ENCODE results near the gene ETFDH.

Gene ETFDH

GRCh38 chr4:158722917-158723793 is 51.1 kb downstream of the ETFDH start, which contains the start of gene PPID:
Gene PPID, minus strand, starts transcription at chr4:158723396. Its CDS starts 108 bp downstream, at chr4:158723288.
- no peaks in the 10 kb centered on the region for H3K9me3 ChIP-seq (replicated peaks; ENCODE audit: insufficient read depth, low read length)
- peak within 1 kb of the TSS; percentile 78 for H3K27ac ChIP-seq (ENCODE audit: low read length)
- no peaks in the 10 kb centered on the region for H4K20me1 ChIP-seq (ENCODE audit: insufficient read depth, low read length)
- TF ChIP-seq EZH2phosphoT487 (IDR thresholded peaks at IDR 0.05; ENCODE audit: low read length) (no peak), EZH2 (optimal IDR thresholded peaks at IDR 0.05; ENCODE audit: low read depth, low read length) (no peak)
- TF ChIP-seq, protein P1, sequence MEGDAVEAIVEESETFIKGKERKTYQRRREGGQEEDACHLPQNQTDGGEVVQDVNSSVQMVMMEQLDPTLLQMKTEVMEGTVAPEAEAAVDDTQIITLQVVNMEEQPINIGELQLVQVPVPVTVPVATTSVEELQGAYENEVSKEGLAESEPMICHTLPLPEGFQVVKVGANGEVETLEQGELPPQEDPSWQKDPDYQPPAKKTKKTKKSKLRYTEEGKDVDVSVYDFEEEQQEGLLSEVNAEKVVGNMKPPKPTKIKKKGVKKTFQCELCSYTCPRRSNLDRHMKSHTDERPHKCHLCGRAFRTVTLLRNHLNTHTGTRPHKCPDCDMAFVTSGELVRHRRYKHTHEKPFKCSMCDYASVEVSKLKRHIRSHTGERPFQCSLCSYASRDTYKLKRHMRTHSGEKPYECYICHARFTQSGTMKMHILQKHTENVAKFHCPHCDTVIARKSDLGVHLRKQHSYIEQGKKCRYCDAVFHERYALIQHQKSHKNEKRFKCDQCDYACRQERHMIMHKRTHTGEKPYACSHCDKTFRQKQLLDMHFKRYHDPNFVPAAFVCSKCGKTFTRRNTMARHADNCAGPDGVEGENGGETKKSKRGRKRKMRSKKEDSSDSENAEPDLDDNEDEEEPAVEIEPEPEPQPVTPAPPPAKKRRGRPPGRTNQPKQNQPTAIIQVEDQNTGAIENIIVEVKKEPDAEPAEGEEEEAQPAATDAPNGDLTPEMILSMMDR (IDR thresholded peaks at IDR 0.05; ENCODE audit: low read length) = no peak
- peaks cover 10% of the 10 kb centered on the region; the same call in 1 of the 2 replicates for H3K36me3 ChIP-seq (replicated peaks; ENCODE audit: insufficient read depth, low read length)
- H3K79me2 ChIP-seq (ENCODE audit: low read length) = peaks cover 32% of the 10 kb centered on the region
- H3K4me3 ChIP-seq (ENCODE audit: low read length) = peak within 1 kb of the TSS; percentile 92
- peak within 1 kb of the TSS; percentile 92 for H2AFZ ChIP-seq (ENCODE audit: low read length)
- peak within 1 kb of the TSS; percentile 98 for H3K4me2 ChIP-seq (ENCODE audit: low read depth, low read length)
- DNase-seq = peak; percentile 88
- no peaks in the 10 kb centered on the region for H3K9me2 ChIP-seq (replicated peaks; ENCODE audit: insufficient read depth, low read length)
- H3F3A ChIP-seq (ENCODE audit: insufficient read depth, low read length) = peaks cover 7% of the 10 kb centered on the region
- peak within 1 kb of the TSS; percentile 88 for H3K9ac ChIP-seq (ENCODE audit: low read length)
- H3K27me3 ChIP-seq (replicated peaks; ENCODE audit: insufficient read depth, low read length) = no peaks in the 10 kb centered on the region
- H3K4me1 ChIP-seq (ENCODE audit: low read length) = peaks cover 7% of the 10 kb centered on the region

- no peaks in the 10 kb centered on the region for H3K27me3 ChIP-seq (replicated peaks; ENCODE audit: insufficient read depth, low read length)
- peaks cover 27% of the 10 kb centered on the region for H3K79me2 ChIP-seq (ENCODE audit: low read length)
- H3K4me3 ChIP-seq (ENCODE audit: low read length) = no peak overlapping the region
- no peak overlapping the region for H2AFZ ChIP-seq (ENCODE audit: low read length)
- H3K9me3 ChIP-seq (replicated peaks; ENCODE audit: insufficient read depth, low read length) = no peaks in the 10 kb centered on the region
- H4K20me1 ChIP-seq (ENCODE audit: insufficient read depth, low read length) = no peaks in the 10 kb centered on the region
- DNase-seq = no peak
- no peak for TF ChIP-seq EZH2 (optimal IDR thresholded peaks at IDR 0.05; ENCODE audit: low read depth, low read length)
- TF ChIP-seq EZH2phosphoT487 (IDR thresholded peaks at IDR 0.05; ENCODE audit: low read length) = no peak
- TF ChIP-seq, protein P1 (IDR thresholded peaks at IDR 0.05; ENCODE audit: low read length) = no peak
- no peak overlapping the region for H3K9ac ChIP-seq (ENCODE audit: low read length)
- H3K27ac ChIP-seq (ENCODE audit: low read length) = no peak overlapping the region
- H3K9me2 ChIP-seq (replicated peaks; ENCODE audit: insufficient read depth, low read length) = no peaks in the 10 kb centered on the region
- peaks cover 7% of the 10 kb centered on the region for H3K4me1 ChIP-seq (ENCODE audit: low read length)
- H3K4me2 ChIP-seq (ENCODE audit: low read depth, low read length) = no peak overlapping the region
- peaks cover 7% of the 10 kb centered on the region; the same call in 1 of the 2 replicates for H3K36me3 ChIP-seq (replicated peaks; ENCODE audit: insufficient read depth, low read length)
- H3F3A ChIP-seq (ENCODE audit: insufficient read depth, low read length) = peaks cover 7% of the 10 kb centered on the region
Measured at GRCh38 chr4:158724637-158725036, 52.5 kb downstream of the ETFDH start.

GRCh38 chr4:158726633-158727032 is 54.5 kb downstream of the ETFDH start:
- Histone ChIP-seq H3K36me3 (replicated peaks; ENCODE audit: insufficient read depth, low read length) (no peaks in the 10 kb centered on the region), H3K27me3 (replicated peaks; ENCODE audit: insufficient read depth, low read length) (no peaks in the 10 kb centered on the region), H3K27ac (ENCODE audit: low read length) (no peak overlapping the region), H3K79me2 (ENCODE audit: low read length) (peaks cover 15% of the 10 kb centered on the region), H3K4me2 (ENCODE audit: low read depth, low read length) (no peak overlapping the region), H3K4me1 (ENCODE audit: low read length) (peaks cover 7% of the 10 kb centered on the region), H3K9me3 (replicated peaks; ENCODE audit: insufficient read depth, low read length) (no peaks in the 10 kb centered on the region), H3F3A (ENCODE audit: insufficient read depth, low read length) (peaks cover 7% of the 10 kb centered on the region), H3K9me2 (replicated peaks; ENCODE audit: insufficient read depth, low read length) (no peaks in the 10 kb centered on the region), H3K4me3 (ENCODE audit: low read length) (no peak overlapping the region), H2AFZ (ENCODE audit: low read length) (no peak overlapping the region), H3K9ac (ENCODE audit: low read length) (no peak overlapping the region), H4K20me1 (ENCODE audit: insufficient read depth, low read length) (no peaks in the 10 kb centered on the region)
- no peak for DNase-seq
- TF ChIP-seq, protein P1 (IDR thresholded peaks at IDR 0.05; ENCODE audit: low read length) = no peak
